Breast epithelium (tissue), 4 donors: ENCODE measurements around the gene KCNK2. TPM values are rescaled to one million over a fixed set of nuclear protein-coding genes. Genes with fewer than 3 reads are reported as not detected.

Experiments
- DNase-seq, 2 donors: peaks; one replicate each; pipeline ENCODE4 v3.0.0-alpha.2; 2019; ENCODE audit warnings: low spot score in 2 of 2
- H3K27ac ChIP-seq, 2 donors: fragments of 200-600 bp; sonication (generic) in 1 of 2; one replicate each; pipeline ENCODE4 v1.5.1; 2016 to 2019; ENCODE audit warnings: mild to moderate bottlenecking in 1 of 2
- H3K27me3 ChIP-seq, 2 donors: fragments of 200-600 bp; sonication (generic) in 1 of 2; one replicate each; pipeline versions ENCODE4 v1.5.1 to v1.6.0; 2017 to 2019; ENCODE audit warnings: control low read depth in 1 of 2, mild to moderate bottlenecking in 1 of 2
- H3K36me3 ChIP-seq: fragments of 200-600 bp; one replicate; pipeline ENCODE4 v1.5.1; 2019
- H3K4me1 ChIP-seq, 2 donors: fragments of 200-600 bp; sonication (generic); one replicate each; pipeline ENCODE4 v1.5.1; 2016 to 2019; ENCODE audit warnings: control low read depth in 1 of 2
- H3K4me3 ChIP-seq, 3 donors: fragments of 200-600 bp; sonication (generic); 1 replicate in 2 of 3; 2 replicates in 1 of 3; pipeline ENCODE4 v1.5.1; 2016 to 2019; ENCODE audit warnings: mild to moderate bottlenecking in 3 of 3, moderate library complexity in 2 of 3
- H3K9me3 ChIP-seq, 2 donors: fragments of 200-600 bp; sonication (generic) in 1 of 2; one replicate each; pipeline ENCODE4 v1.5.1; 2016 to 2019; ENCODE audit warnings: control low read depth in 1 of 2
- CTCF ChIP-seq, 3 donors: fragments of 450-650 bp; IDR thresholded peaks; one replicate each; pipeline ENCODE4 v1.5.1; 2016 to 2017; ENCODE audit warnings: antibody characterized with exemption in 3 of 3, mild to moderate bottlenecking in 3 of 3, moderate library complexity in 3 of 3
- POLR2A ChIP-seq: fragments of 450-650 bp; IDR thresholded peaks from one replicate; pipeline ENCODE4 v1.6.1; 2016; ENCODE audit warnings: antibody characterized with exemption, mild to moderate bottlenecking, moderate library complexity
- POLR2AphosphoS5 ChIP-seq, 3 donors: sonication (generic); formaldehyde crosslinking; IDR thresholded peaks; one replicate each; pipeline ENCODE4 v1.6.1; 2017; ENCODE audit warnings: antibody characterized with exemption in 3 of 3
- intact Hi-C: fragments of 100-400 bp; cut with DNase I; formaldehyde crosslinking; loops from one replicate; pipeline ENCODE4 v1.15.1; 2023; ENCODE audit warnings: low total_unique reads
- total RNA-seq, 3 donors: library from RNA; depleted of rRNA; stranded (reverse); fragments of >200 nt; gene quantifications; one replicate each; pipeline ENCODE4 v1.1.0, GENCODE V29; 2016

Gene KCNK2
- total RNA-seq: 10 to 100 TPM; 12.1 to 23.6 (median 12.5) TPM

GRCh38 chr1:215082532-215083382 lies at the start of gene KCNK2:
Gene KCNK2, plus strand, starts transcription at chr1:215082737. Its CDS starts 649 bp downstream, at chr1:215083386.
- peak within 1 kb of the TSS; percentile 55 to 80 (median 66) for H3K4me3 ChIP-seq
- DNase-seq: no peak

DNA sequence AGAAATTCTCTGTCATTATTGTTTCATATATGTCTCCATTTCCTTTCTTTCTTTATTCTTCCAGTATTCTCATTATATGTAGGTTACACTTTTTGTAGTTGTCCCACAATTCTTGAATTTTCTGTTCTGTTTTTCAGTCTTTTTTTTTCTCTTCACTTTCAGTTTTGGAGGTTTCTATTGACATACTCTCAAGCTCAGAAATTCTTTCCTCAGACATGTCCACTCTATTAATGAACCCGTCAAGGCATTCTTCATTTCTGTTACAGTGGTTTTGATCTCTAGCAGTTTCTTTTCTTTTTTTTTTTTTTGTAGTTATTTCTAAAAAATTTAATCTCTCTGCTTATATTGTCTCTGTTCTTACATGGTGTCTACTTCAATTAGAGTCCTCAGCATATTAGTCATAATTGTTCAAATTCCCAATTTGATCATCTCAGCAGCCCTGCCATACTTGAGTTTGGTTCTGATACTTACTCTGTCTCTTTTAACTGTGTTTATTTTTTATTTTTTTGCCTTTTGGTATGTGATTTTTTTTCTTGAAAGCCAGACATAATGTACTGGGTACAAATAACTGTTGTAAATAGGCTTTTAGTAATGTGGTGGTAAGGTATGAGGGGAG lies 49.5 kb upstream of the KCNK2 start:
- Histone ChIP-seq H3K9me3 (no peaks in the 10 kb centered on the region), H3K27ac (no peak overlapping the region), H3K36me3 (no peaks in the 10 kb centered on the region), H3K27me3 (no peaks in the 10 kb centered on the region), H3K4me1 (no peaks in the 10 kb centered on the region), H3K4me3 (no peak overlapping the region)
- DNase-seq: no peak
- TF ChIP-seq CTCF (IDR thresholded peaks at IDR 0.05) (no peak), POLR2AphosphoS5 (IDR thresholded peaks at IDR 0.05) (no peak), POLR2A (no peak)
- intact Hi-C loops: no loop called here

More at GRCh38 chr1:215082532-215083382, at the start of gene KCNK2:
- TF ChIP-seq POLR2AphosphoS5 (IDR thresholded peaks at IDR 0.05) (no peak), CTCF (IDR thresholded peaks at IDR 0.05) (no peak), POLR2A (no peak)
- H3K4me1 ChIP-seq: no peaks in the 10 kb centered on the region
- intact Hi-C loops: no loop called here
- H3K9me3 ChIP-seq: no peaks in the 10 kb centered on the region
- peak within 1 kb of the TSS; percentile 25 to 35 for H3K27ac ChIP-seq
- H3K27me3 ChIP-seq: peaks cover 0 to 2% of the 10 kb centered on the region in 2 donors
- H3K36me3 ChIP-seq: no peaks in the 10 kb centered on the region

- Histone ChIP-seq H3K9me3 (no peaks in the 10 kb centered on the region), H3K27me3 (no peaks in the 10 kb centered on the region), H3K4me3 (no peak overlapping the region), H3K36me3 (no peaks in the 10 kb centered on the region), H3K4me1 (no peaks in the 10 kb centered on the region), H3K27ac (no peak overlapping the region)
- DNase-seq: no peak
- TF ChIP-seq POLR2AphosphoS5 (IDR thresholded peaks at IDR 0.05) (no peak), POLR2A (no peak), CTCF (IDR thresholded peaks at IDR 0.05) (no peak)
- intact Hi-C loops: no loop called here
Observed at GRCh38 chr1:215040190-215040589, 42.3 kb upstream of the KCNK2 start.

- Histone ChIP-seq H3K9me3 (no peaks in the 10 kb centered on the region), H3K27ac (no peak overlapping the region), H3K4me3 (no peak overlapping the region), H3K36me3 (no peaks in the 10 kb centered on the region), H3K27me3 (no peaks in the 10 kb centered on the region), H3K4me1 (no peaks in the 10 kb centered on the region)
- no peak for TF ChIP-seq POLR2A
- TF ChIP-seq CTCF (IDR thresholded peaks at IDR 0.05): no peak
- no peak for TF ChIP-seq POLR2AphosphoS5 (IDR thresholded peaks at IDR 0.05)
- intact Hi-C loops: no loop called here
- no peak for DNase-seq
Observed at GRCh38 chr1:215043401-215043800, 39.1 kb upstream of the KCNK2 start.

- Histone ChIP-seq H3K9me3 (no peaks in the 10 kb centered on the region), H3K4me1 (no peaks in the 10 kb centered on the region), H3K36me3 (no peaks in the 10 kb centered on the region), H3K27me3 (no peaks in the 10 kb centered on the region), H3K27ac (no peak overlapping the region), H3K4me3 (no peak overlapping the region)
- intact Hi-C loops: no loop called here
- no peak for DNase-seq
- TF ChIP-seq POLR2A (no peak), POLR2AphosphoS5 (IDR thresholded peaks at IDR 0.05) (no peak), CTCF (IDR thresholded peaks at IDR 0.05) (no peak)
Observed at GRCh38 chr1:215044151-215044550, 38.4 kb upstream of the KCNK2 start.
